Panc1 (cell line): ENCODE measurements around the gene ACAT2. TPM values are rescaled to one million over a fixed set of nuclear protein-coding genes. Genes with fewer than 3 reads are reported as not detected.
"Not testable (repeated sequence)": the region's sequence is repeated elsewhere in the genome, so short reads cannot be mapped to it uniquely, and the experiment has no call there.

Experiments used
- ATAC-seq: fragments of 200-7000 bp; cut with Tn5 transposase; 2 replicates; pipeline ENCODE4 v1.9.1; 2020; ENCODE audit warnings: mild to moderate bottlenecking, moderate library complexity
- BruUV-seq: library from RNA; stranded (reverse); fragments of 400-500 nt; replicated peaks from 2 replicates; lab custom pipeline; 2021; lab: Mats Ljungman, UMichigan
- CTCF ChIA-PET: fragments of 300-600 bp; sonication (Branson Sonifier 250); formaldehyde crosslinking; loops from one replicate; lab custom pipeline; 2022; ENCODE audit warnings: antibody characterized with exemption; lab: Charles Lee
- POLR2A ChIA-PET: fragments of 300-600 bp; sonication (Branson Sonifier 250); formaldehyde crosslinking; loops from one replicate; lab custom pipeline; 2022; ENCODE audit warnings: antibody characterized with exemption; lab: Charles Lee
- DNase-seq: peaks from one replicate; pipeline ENCODE4 v3.0.0-alpha.2; 2010; ENCODE audit warnings: low read depth, low spot score
- H3K27ac ChIP-seq: 2 replicates; pipeline ENCODE4 v1.5.1; 2011; ENCODE audit warnings: mild to moderate bottlenecking, low read length, inconsistent platforms
- H3K27me3 ChIP-seq: fragments of 200-500 bp; sonication (Bioruptor generic); 2 replicates; pipeline ENCODE4 v1.6.0; 2014; ENCODE audit warnings: low read length, inconsistent platforms; ENCODE audit not compliant: control insufficient read depth, insufficient read depth
- H3K36me3 ChIP-seq: fragments of 200-500 bp; sonication (Bioruptor generic); 2 replicates; pipeline ENCODE4 v1.5.1; 2014; ENCODE audit warnings: inconsistent platforms, mild to moderate bottlenecking, low read length, moderate library complexity; ENCODE audit not compliant: control insufficient read depth, insufficient read depth
- H3K4me1 ChIP-seq: 2 replicates; pipeline ENCODE4 v1.5.1; 2011; ENCODE audit warnings: inconsistent platforms, mild to moderate bottlenecking, low read length, moderate library complexity; ENCODE audit not compliant: control insufficient read depth, insufficient read depth
- H3K4me3 ChIP-seq, 2 experiments: 2 replicates each; pipeline ENCODE4 v1.5.1; 2011 to 2012; ENCODE audit warnings: low read depth in 2 of 2, low read length in 2 of 2, mild to moderate bottlenecking in 2 of 2, inconsistent platforms in 1 of 2, moderate library complexity in 1 of 2
- H3K9me3 ChIP-seq: fragments of 200-500 bp; sonication (Bioruptor generic); 2 replicates; pipeline ENCODE4 v1.5.1; 2014; ENCODE audit warnings: low read depth, mild to moderate bottlenecking, inconsistent platforms, low read length, moderate library complexity; ENCODE audit not compliant: control insufficient read depth, insufficient read depth
- CTCF ChIP-seq: fragments of 450-650 bp; IDR thresholded peaks from 2 replicates; pipeline ENCODE4 v1.5.1; 2017; ENCODE audit warnings: mild to moderate bottlenecking
- POLR2AphosphoS5 ChIP-seq: IDR thresholded peaks from 2 replicates; pipeline ENCODE4 v1.6.1; 2012; ENCODE audit warnings: mild to moderate bottlenecking, low read depth, low read length, moderate library complexity
- REST ChIP-seq, 2 experiments: IDR thresholded peaks; 2 replicates each; pipeline ENCODE4 v1.6.1; 2011 to 2012; ENCODE audit warnings: low read depth in 2 of 2, control low read depth in 1 of 2, low read length in 1 of 2, mild to moderate bottlenecking in 1 of 2, moderate library complexity in 1 of 2; ENCODE audit not compliant: insufficient read depth in 1 of 2
- SIN3A ChIP-seq: IDR thresholded peaks from 2 replicates; pipeline ENCODE4 v1.6.1; 2012; ENCODE audit warnings: low read depth, mild to moderate bottlenecking, low read length, moderate library complexity, borderline replicate concordance; ENCODE audit not compliant: insufficient read depth
- TCF7L2 ChIP-seq: IDR thresholded peaks from 2 replicates; pipeline ENCODE4 v1.6.1; 2011; ENCODE audit warnings: mild to moderate bottlenecking, low read depth, low read length, inconsistent platforms
- in situ Hi-C: cut with HindIII; loops from 2 replicates; pipeline ENCODE4 v1.10.0; 2016; ENCODE audit warnings: low sequenced_read_pairs, low pct_unique_long_range_greater_than_20kb
- intact Hi-C: fragments of 100-400 bp; cut with micrococcal nuclease; formaldehyde crosslinking; loops from one replicate; pipeline ENCODE4 v1.10.0; 2022; ENCODE audit not compliant: unreplicated experiment
- total RNA-seq: library from RNA; stranded (reverse); gene quantifications from one replicate; pipeline ENCODE4 v1.2.1, GENCODE V29; 2021; ENCODE audit not compliant: unreplicated experiment

Gene ACAT2
- total RNA-seq, 1 experiment from 2014 or later, result 112 TPM

GRCh38 chr6:159733395-159733794 is 28.4 kb upstream of the ACAT2 start:
- ATAC-seq, intact Hi-C loops, H3K9me3 ChIP-seq, CTCF ChIA-PET, DNase-seq, H3K27me3 ChIP-seq, H3K4me3 ChIP-seq, in situ Hi-C loops, H3K27ac ChIP-seq, POLR2A ChIA-PET, BruUV-seq: not testable (repeated sequence)
- Histone ChIP-seq H3K4me1 (peaks cover 21% of the 10 kb centered on the region), H3K36me3 (peaks cover 17% of the 10 kb centered on the region)

- peaks cover 29% of the 10 kb centered on the region for H3K36me3 ChIP-seq
- no peak for DNase-seq
- no peaks in the 10 kb centered on the region for H3K27me3 ChIP-seq
- no peak overlapping the region for H3K4me3 ChIP-seq
- intact Hi-C loops, result no loop called here
- H3K27ac ChIP-seq, result no peak overlapping the region
- no TSS peak for BruUV-seq
- TF ChIP-seq CTCF (no peak), POLR2AphosphoS5 (no peak), SIN3A (no peak), TCF7L2 (no peak), REST (IDR thresholded peaks at IDR 0.05; ENCODE audit: insufficient read depth in 1 of 2, low read depth in 2 of 2, low read length in 1 of 2) (no peak)
- H3K4me1 ChIP-seq, result no peaks in the 10 kb centered on the region; the same call in 1 of the 2 replicates
- CTCF ChIA-PET, result no interaction called here
- in situ Hi-C loops, result no loop called here
- H3K9me3 ChIP-seq, result no peaks in the 10 kb centered on the region
- ATAC-seq, result no peak
- POLR2A ChIA-PET, result interaction anchor here (0.6 kb wide), 2 partner anchors 22 to 715 kb away, joined by 3 to 8 read pairs; no protein-coding TSS in a partner anchor
These were observed 24.9 kb upstream of the ACAT2 start for GRCh38 chr6:159736908-159737307.

- no peak for ATAC-seq
These were observed 22.5 kb upstream of the ACAT2 start for GRCh38 chr6:159739341-159739740.

More at GRCh38 chr6:159739341-159739740, 22.5 kb upstream of the ACAT2 start:
- ChIA-PET CTCF (no interaction called here), POLR2A (no interaction called here)
- no peak for DNase-seq
- in situ Hi-C loops, result no loop called here
- intact Hi-C loops, result no loop called here
- Histone ChIP-seq H3K27me3 (no peaks in the 10 kb centered on the region), H3K4me1 (no peaks in the 10 kb centered on the region; the same call in 1 of the 2 replicates), H3K36me3 (peaks cover 49% of the 10 kb centered on the region), H3K4me3 (no peak overlapping the region), H3K27ac (no peak overlapping the region), H3K9me3 (no peaks in the 10 kb centered on the region)
- TSS peak; percentile 9 for BruUV-seq
- TF ChIP-seq CTCF (no peak), POLR2AphosphoS5 (no peak)
